Measurements from ENCODE around the gene PRPF31.

The PRPF31 gene

DNA sequence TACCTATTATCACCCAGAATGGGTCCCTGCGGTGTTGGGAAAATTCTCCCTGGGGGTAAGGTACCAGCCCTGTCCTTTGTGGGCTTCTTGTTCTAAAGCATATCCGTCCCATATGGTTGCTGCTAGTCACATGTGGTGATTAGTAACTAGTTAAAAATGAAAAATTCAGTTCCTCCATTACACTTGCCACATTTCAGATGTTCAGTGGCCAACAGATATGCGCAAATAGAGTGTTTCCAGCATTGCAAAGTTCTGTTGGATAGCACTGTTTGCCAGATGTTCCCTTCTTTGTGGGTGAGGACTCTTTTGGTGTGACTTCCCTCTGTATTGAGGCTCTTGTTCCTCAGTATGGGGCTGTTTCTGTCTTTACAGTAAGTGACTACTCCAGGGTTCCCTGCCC, 25.8 kb downstream of the PRPF31 start:
- no peak for DNase-seq (ENCODE audit: low read depth, low spot score)

- DNase-seq (ENCODE audit: low read depth, low spot score) = no peak
Observed at GRCh38 chr19:54142166-54142780, 26.7 kb downstream of the PRPF31 start.

GRCh38 chr19:54145541-54146158, 30.1 kb downstream of the PRPF31 start:
- DNase-seq (ENCODE audit: low read depth, low spot score) = no peak

- no peak for DNase-seq (ENCODE audit: low read depth, low spot score)
Observed at GRCh38 chr19:54147676-54148075, 32.1 kb downstream of the PRPF31 start.

DNA sequence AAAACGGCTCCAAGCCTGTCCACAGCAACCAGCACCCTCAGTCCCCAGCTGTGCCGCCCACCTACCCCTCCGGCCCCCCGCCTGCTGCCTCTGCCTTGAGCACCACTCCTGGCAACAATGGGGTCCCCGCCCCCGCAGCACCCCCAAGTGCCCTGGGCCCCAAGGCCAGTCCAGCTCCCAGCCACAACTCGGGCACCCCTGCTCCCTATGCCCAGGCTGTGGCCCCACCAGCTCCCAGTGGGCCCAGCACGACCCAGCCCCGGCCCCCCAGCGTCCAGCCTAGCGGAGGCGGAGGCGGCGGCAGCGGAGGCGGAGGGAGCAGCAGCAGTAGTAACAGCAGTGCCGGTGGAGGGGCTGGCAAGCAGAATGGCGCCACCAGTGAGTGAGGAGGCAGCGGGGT, 32.6 kb downstream of the PRPF31 start:
- DNase-seq (ENCODE audit: low read depth, low spot score) = no peak

- no peak for DNase-seq (ENCODE audit: low read depth, low spot score)
Observed at GRCh38 chr19:54149021-54149812, 33.7 kb downstream of the PRPF31 start.

DNA sequence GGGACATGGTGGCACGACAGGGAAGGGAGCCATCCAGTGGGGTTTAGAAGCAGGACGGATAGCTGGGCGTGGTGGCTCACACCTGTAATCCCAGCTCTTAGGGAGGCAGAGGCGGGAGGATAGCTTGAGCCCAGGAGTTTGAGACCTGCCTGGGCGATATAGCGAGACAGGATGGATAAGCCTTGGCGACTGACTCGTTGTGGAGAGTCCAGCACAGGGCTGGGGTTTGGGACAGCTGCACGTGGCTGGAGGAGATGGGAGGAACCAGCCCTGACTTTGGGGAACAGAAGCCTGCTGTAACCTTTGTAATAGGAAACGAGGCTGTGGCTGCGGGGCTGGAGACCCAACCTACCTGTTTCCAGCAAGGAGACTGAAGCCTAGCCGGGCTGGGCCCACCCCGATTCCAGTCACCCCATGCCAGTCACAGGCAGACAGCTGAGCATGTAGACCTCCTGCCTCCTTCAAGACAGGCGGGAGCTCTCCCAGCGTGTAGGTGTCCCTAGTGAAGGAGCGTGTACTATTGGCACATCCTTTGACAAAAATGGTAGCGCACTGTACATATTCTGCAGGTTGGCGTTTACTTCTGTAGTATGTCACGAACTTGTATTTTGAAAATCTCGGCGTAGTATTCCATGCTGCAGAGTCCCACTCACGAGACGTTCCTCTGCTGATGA, 35.9 kb downstream of the PRPF31 start:
- DNase-seq (ENCODE audit: low read depth, low spot score) = no peak

- no peak for DNase-seq (ENCODE audit: low read depth, low spot score)
Observed at GRCh38 chr19:54152267-54152666, 36.7 kb downstream of the PRPF31 start.

DNA sequence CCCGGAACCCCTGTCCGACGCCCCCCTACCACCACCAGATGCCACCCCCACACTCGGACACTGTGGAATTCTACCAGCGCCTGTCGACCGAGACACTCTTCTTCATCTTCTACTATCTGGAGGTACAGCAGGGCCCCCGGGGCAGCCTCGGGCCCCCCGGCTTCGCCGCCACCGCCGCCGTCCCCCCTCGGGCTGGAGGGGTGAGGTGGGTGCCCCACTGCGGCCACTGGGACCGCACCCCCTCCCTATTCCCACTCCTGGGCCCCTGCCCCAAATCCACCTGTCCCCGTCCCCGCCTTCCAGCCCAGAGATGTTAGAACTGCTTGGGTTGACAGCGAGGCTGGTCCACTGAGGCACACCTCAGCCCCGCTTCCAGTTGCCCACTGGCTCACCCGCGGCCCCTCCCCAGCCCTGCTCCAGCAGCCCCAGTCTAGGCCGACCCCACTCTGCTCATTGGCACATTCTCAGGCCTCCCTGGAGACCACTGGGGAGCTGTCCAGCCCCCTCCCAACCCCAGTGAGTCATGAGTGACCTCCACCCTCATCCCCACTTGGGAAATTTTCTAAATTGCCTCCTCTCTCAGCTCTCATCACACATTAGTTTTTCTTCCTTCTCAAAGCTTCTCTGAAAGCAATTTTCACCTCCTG, 37.4 kb downstream of the PRPF31 start:
- DNase-seq (ENCODE audit: low read depth, low spot score) = no peak

DNA sequence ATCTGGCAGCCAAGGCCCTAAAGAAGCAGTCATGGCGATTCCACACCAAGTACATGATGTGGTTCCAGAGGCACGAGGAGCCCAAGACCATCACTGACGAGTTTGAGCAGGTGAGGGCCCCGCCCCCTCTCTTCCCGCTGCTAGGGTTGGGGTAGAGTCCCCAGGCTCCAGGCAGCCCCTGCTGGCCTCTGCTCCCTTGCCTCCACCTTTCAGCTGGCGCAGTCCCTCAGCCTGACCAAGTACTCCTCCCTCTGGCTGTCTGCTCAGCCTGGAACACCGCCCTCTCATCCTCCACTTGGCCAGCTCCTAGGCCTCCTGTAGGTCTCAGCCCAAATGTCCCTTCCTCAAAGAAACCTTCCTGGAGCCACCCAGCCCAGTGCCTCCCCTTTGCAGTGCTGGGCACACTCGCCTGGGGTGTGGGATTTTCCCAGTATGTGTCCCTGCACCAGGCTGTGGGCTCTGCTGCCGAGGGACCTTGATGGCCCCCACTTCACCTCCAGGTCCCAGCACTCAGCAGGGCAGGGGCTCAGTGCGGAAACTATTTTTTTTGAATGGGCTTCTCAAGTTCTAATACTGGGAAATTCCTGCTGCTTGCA, 38.3 kb downstream of the PRPF31 start:
- no peak for DNase-seq (ENCODE audit: low read depth, low spot score)

DNA sequence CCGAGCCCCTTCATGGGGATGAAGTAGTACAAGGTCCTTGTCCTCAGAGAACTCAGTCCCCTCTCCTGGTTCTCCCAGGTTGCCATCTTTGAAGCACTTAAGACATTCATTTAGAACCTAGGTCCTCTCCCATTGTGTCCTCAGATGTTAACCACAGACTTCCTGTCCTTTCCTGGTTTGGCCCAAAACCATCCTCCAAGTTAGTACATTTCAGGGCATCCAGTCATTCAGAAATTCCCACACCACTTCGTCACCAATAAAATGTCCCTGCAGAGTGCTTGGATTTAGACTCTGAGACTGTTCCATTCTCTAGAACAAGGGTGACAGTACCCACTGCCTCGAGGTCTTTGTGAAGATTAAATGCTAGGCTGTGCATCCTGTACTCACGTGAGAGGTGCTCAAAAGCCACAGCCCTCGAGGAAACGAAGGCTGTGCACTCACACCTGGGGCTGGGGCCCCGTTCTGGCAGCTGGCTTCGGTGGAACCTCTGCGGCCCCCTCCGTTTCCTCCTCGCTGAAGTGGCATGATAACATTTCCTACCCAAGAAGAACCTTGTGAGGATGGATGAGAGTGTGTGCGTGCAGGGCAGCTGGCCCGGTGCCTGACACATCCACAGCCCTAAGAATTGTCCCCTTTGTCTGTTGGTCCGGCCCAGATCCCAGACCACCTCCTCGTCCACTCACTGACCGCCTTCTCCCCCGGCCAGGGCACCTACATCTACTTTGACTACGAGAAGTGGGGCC, 39.2 kb downstream of the PRPF31 start:
- DNase-seq (ENCODE audit: low read depth, low spot score) = no peak

- DNase-seq (ENCODE audit: low read depth, low spot score) = peak; percentile 32
Observed at GRCh38 chr19:54155694-54156093, 40.1 kb downstream of the PRPF31 start.

- no peak for DNase-seq (ENCODE audit: low read depth, low spot score)
Observed at GRCh38 chr19:54156490-54156889, 40.9 kb downstream of the PRPF31 start.

GRCh38 chr19:54156953-54157352, 41.4 kb downstream of the PRPF31 start:
- DNase-seq (ENCODE audit: low read depth, low spot score) = peak; percentile 48

- DNase-seq (ENCODE audit: low read depth, low spot score) = peak; percentile 29
Observed at GRCh38 chr19:54158812-54159351, 43.3 kb downstream of the PRPF31 start.

DNA sequence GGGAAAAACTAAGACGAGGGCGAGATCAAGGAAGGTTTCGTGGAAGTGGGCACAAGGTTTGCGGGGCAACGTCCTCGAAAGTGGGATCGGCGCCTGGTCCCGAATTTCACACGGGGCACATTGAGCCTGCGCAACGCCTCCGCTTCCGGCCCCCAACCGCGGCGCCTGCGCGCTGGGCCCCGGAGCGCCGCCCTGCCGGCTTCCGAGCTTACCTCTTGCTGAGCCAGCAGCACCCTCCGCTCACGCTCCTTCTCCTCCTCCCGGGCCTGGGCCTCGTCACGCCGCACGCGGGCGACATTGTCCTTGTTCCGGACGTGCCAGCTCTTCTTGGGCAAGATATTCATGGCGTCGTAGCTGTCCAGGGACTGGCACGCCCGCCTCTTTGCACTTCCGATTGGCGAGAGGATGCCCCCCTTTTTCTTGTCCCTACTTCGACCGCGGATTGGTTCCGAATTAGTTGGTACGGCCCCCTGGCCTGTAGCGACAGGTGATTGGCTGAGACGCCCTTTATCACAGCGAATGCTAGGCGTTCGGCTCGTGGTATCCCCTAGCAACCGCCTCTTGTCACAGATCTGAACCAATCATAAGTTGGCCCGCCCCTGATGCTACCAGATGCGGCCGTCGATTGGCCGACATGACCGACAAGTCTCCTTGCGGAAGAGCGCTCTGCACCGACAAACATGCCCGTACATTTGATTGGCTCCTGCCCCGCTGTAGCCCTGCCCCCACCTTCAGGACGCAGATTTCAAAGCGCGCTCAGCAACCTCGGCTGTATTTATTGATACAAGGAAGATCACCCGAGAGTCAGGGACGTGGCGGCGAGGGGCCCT, 44.0 kb downstream of the PRPF31 start, which contains the start of gene LENG1:
TSS of gene LENG1 (minus strand) at position 370 of the 830 bp plus-strand sequence. CDS start at position 344, 26 bp downstream.
- DNase-seq (ENCODE audit: low read depth, low spot score) = peak; percentile 100

DNA sequence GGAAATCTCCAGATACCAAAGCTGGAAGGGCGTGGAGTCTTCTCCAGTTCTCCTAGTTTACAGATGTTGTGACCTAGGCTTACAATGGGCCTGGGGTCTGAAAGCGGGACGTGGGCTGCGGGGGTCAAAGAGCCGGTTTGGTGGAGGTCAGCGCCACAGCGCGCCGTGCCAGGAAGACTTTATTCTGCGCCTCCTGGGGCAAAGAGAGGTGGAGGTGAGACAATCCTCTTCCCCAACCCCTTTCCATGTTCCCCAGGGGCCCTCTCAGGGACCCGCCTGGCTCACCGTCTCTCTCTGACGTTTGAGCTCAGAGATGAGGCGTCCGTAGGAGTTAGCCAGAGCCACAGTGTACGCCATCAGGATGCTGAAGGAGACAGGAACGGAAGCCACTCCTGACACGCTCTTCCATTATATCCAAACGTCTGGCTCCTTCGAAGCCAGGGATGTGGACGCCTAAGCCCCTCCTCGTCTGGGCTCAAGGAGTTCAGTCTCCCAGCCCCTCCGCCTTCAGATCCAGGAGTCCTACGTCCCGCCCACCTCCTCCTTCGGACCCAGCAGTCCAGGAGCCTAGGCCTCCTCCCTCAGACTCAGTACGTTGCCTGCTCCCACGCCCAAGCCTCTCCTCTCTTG, 44.7 kb downstream of the PRPF31 start:
- DNase-seq (ENCODE audit: low read depth, low spot score) = no peak

- DNase-seq (ENCODE audit: low read depth, low spot score) = peak; percentile 35
Observed at GRCh38 chr19:54160854-54161253, 45.3 kb downstream of the PRPF31 start.

Data from ELF-1 (cell line).